CD4-positive, alpha-beta T cell treated with Interleukin-10 for 1 hour (primary cell): ENCODE data around the gene MARCHF10.
"Not testable (repeated sequence)": the region's sequence is repeated elsewhere in the genome, so short reads cannot be mapped to it uniquely, and the experiment has no call there.

Source experiments
- DNase-seq: peaks from one replicate; pipeline ENCODE4 v3.0.0-alpha.2; 2020

Gene MARCHF10

GRCh38 chr17:62693616-62694409 is 114.3 kb downstream of the MARCHF10 start:
- DNase-seq = no peak

GRCh38 chr17:62692721-62693431 is 115.2 kb downstream of the MARCHF10 start:
- DNase-seq = no peak

- no peak for DNase-seq
Observed at GRCh38 chr17:62692159-62692651, 115.9 kb downstream of the MARCHF10 start.

- DNase-seq = not testable (repeated sequence)
Observed at GRCh38 chr17:62691589-62691915, 116.6 kb downstream of the MARCHF10 start.

- DNase-seq = no peak
Observed at GRCh38 chr17:62690168-62690897, 117.8 kb downstream of the MARCHF10 start.

GRCh38 chr17:62689441-62690167 is 118.5 kb downstream of the MARCHF10 start:
- no peak for DNase-seq

GRCh38 chr17:62688398-62689160 is 119.5 kb downstream of the MARCHF10 start:
- DNase-seq = no peak

- DNase-seq = no peak
Observed at GRCh38 chr17:62687997-62688396, 120.1 kb downstream of the MARCHF10 start.

- no peak for DNase-seq
Observed at GRCh38 chr17:62684179-62684578, 123.9 kb downstream of the MARCHF10 start.

- DNase-seq = no peak
Observed at GRCh38 chr17:62681939-62682381, 126.2 kb downstream of the MARCHF10 start.

- DNase-seq = no peak
Observed at GRCh38 chr17:62681061-62681938, 126.8 kb downstream of the MARCHF10 start.

- DNase-seq = no peak
Observed at GRCh38 chr17:62680541-62681052, 127.5 kb downstream of the MARCHF10 start.

- DNase-seq = no peak
Observed at GRCh38 chr17:62679866-62680377, 128.2 kb downstream of the MARCHF10 start.

GRCh38 chr17:62678214-62678919 is 129.7 kb downstream of the MARCHF10 start:
- no peak for DNase-seq

- no peak for DNase-seq
Observed at GRCh38 chr17:62676952-62677596, 131.0 kb downstream of the MARCHF10 start.

- DNase-seq = no peak
Observed at GRCh38 chr17:62676231-62676943, 131.7 kb downstream of the MARCHF10 start.

- DNase-seq = no peak
Observed at GRCh38 chr17:62675701-62676100, 132.4 kb downstream of the MARCHF10 start.

GRCh38 chr17:62675260-62675659 is 132.9 kb downstream of the MARCHF10 start:
- DNase-seq = no peak

- no peak for DNase-seq
Observed at GRCh38 chr17:62674841-62675240, 133.3 kb downstream of the MARCHF10 start.
